HepG2 (cell line): ENCODE measurements around the gene CAPN13. TPM values are rescaled to one million over a fixed set of nuclear protein-coding genes. Genes with fewer than 3 reads are reported as not detected.

Experiments
- ATAC-seq: fragments of 200-7000 bp; cut with Tn5 transposase; 3 replicates; pipeline ENCODE4 v1.9.1; 2020; ENCODE audit warnings: mild to moderate bottlenecking, moderate library complexity
- BruUV-seq: library from RNA; stranded (reverse); fragments of 400-500 nt; replicated peaks from 2 replicates; lab custom pipeline; 2021; lab: Mats Ljungman, UMichigan
- CTCF ChIA-PET: fragments of 300-600 bp; formaldehyde crosslinking; extraction: SDS; loops from one replicate; lab custom pipeline; 2021; ENCODE audit warnings: low total read pairs, inconsistent platforms, low intra/inter-chr PET ratio; lab: Yijun Ruan, JAX
- POLR2A ChIA-PET: fragments of 350-600 bp; sonication (Branson Sonifier 250); formaldehyde crosslinking; loops from one replicate; lab custom pipeline; 2020; ENCODE audit warnings: antibody characterized with exemption, inconsistent platforms; lab: Yijun Ruan, JAX
- DNase-seq: peaks from one replicate; pipeline ENCODE4 v3.0.0-alpha.2; 2015; ENCODE audit warnings: low spot score
- FAIRE-seq: peaks from 3 replicates; lab custom pipeline; 2011; peaks lifted over from hg19 to GRCh38; lab: Jason Lieb, UNC
- H2AFZ ChIP-seq: one replicate; pipeline ENCODE4 v1.6.1; 2011; ENCODE audit warnings: low read length, inconsistent platforms
- H3K27ac ChIP-seq: fragments of 300-600 bp; 3 replicates; pipeline ENCODE4 v1.8.0; 2011; ENCODE audit warnings: mixed run types, mild to moderate bottlenecking, mixed read lengths, low read length, inconsistent platforms; ENCODE audit not compliant: insufficient read depth; ENCODE audit errors: extremely low read length
- H3K27me3 ChIP-seq, 2 experiments: fragments of 200-600 bp in 1 of 2; 2 replicates in 1 of 2; 3 replicates in 1 of 2; pipeline versions ENCODE4 v1.6.0 to v1.8.0; 2011; ENCODE audit warnings: low read length in 2 of 2, mild to moderate bottlenecking in 2 of 2, moderate library complexity in 2 of 2, inconsistent platforms in 1 of 2; ENCODE audit not compliant: insufficient read depth in 2 of 2, control insufficient read depth in 1 of 2
- H3K36me3 ChIP-seq, 2 experiments: fragments of 200-600 bp in 1 of 2; replicated peaks in 1 of 2; 2 replicates in 1 of 2; 3 replicates in 1 of 2; pipeline versions ENCODE4 v1.5.1 to v1.8.0; 2011; ENCODE audit warnings: low read length in 2 of 2, inconsistent platforms in 1 of 2; ENCODE audit not compliant: insufficient read depth in 2 of 2, control insufficient read depth in 1 of 2
- H3K4me1 ChIP-seq: 2 replicates; pipeline ENCODE4 v1.5.1; 2012; ENCODE audit warnings: low read length, inconsistent platforms; ENCODE audit not compliant: insufficient read depth
- H3K4me2 ChIP-seq: 2 replicates; pipeline ENCODE4 v1.6.0; 2011; ENCODE audit warnings: low read depth, low read length, inconsistent platforms
- H3K4me3 ChIP-seq, 3 experiments: fragments of 200-600 bp in 1 of 3; sonication (generic), shearing (Covaris generic) in 1 of 3; replicated peaks in 1 of 3; 2 replicates each; pipeline ENCODE4 v1.5.1; 2011 to 2016; ENCODE audit warnings: low read length in 3 of 3, inconsistent platforms in 2 of 3, low read depth in 2 of 3, mild to moderate bottlenecking in 2 of 3, control low read depth in 1 of 3, mixed read lengths in 1 of 3; ENCODE audit not compliant: insufficient read depth in 1 of 3
- H3K79me2 ChIP-seq: one replicate; pipeline ENCODE4 v1.6.1; 2011; ENCODE audit warnings: low read length, inconsistent platforms; ENCODE audit not compliant: insufficient read depth
- H3K9ac ChIP-seq: 2 replicates; pipeline ENCODE4 v1.6.0; 2011; ENCODE audit warnings: mild to moderate bottlenecking, low read depth, low read length, inconsistent platforms; ENCODE audit not compliant: insufficient read depth
- H3K9me3 ChIP-seq: 2 replicates; pipeline ENCODE4 v1.5.1; 2012; ENCODE audit warnings: mild to moderate bottlenecking, low read length
- H4K20me1 ChIP-seq: 2 replicates; pipeline ENCODE4 v1.6.0; 2011; ENCODE audit warnings: inconsistent platforms, mild to moderate bottlenecking, low read length, moderate library complexity; ENCODE audit not compliant: insufficient read depth
- ADNP ChIP-seq: sonication (generic); formaldehyde crosslinking; IDR thresholded peaks from 2 replicates; pipeline ENCODE4 v1.4.0; 2020; ENCODE audit warnings: missing genetic modification reagents
- CCDC6 ChIP-seq: sonication (generic); formaldehyde crosslinking; IDR thresholded peaks from 2 replicates; pipeline ENCODE4 v1.8.1; 2022; ENCODE audit warnings: mild to moderate bottlenecking, missing genetic modification reagents, moderate library complexity
- ETV5 ChIP-seq: IDR thresholded peaks from 2 replicates; pipeline ENCODE4 v1.6.1; 2018; ENCODE audit warnings: missing biosample characterization, missing genetic modification reagents, inconsistent platforms, borderline replicate concordance
- HCFC1 ChIP-seq: fragments of 150-350 bp; IDR thresholded peaks from 2 replicates; pipeline ENCODE4 v1.6.1; 2014; ENCODE audit warnings: low read depth, low read length
- KAT7 ChIP-seq: IDR thresholded peaks from 2 replicates; pipeline ENCODE4 v1.6.1; 2018; ENCODE audit warnings: borderline replicate concordance, missing compliant biosample characterization
- PCBP2 ChIP-seq: fragments of 200-400 bp; formaldehyde crosslinking; optimal IDR thresholded peaks from 2 replicates; pipeline ENCODE3; 2018; ENCODE audit warnings: low read length, low read depth; ENCODE audit not compliant: poor library complexity, severe bottlenecking
- RAD51 ChIP-seq: fragments of 450-650 bp; IDR thresholded peaks from 2 replicates; pipeline ENCODE4 v1.6.1; 2016; ENCODE audit warnings: borderline replicate concordance
- SCMH1 ChIP-seq: sonication (generic); formaldehyde crosslinking; IDR thresholded peaks from 2 replicates; pipeline ENCODE4 v1.9.0; 2021; ENCODE audit warnings: missing genetic modification reagents, mild to moderate bottlenecking, borderline replicate concordance
- SRSF4 ChIP-seq: fragments of 200-400 bp; formaldehyde crosslinking; IDR thresholded peaks from one replicate; pipeline ENCODE4 v1.6.1; 2018; ENCODE audit warnings: mild to moderate bottlenecking, low read depth, low read length, moderate library complexity; ENCODE audit not compliant: poor library complexity, severe bottlenecking
- TOPORS ChIP-seq: sonication (generic); formaldehyde crosslinking; IDR thresholded peaks from 2 replicates; pipeline ENCODE4 v1.8.0; 2023; ENCODE audit warnings: mild to moderate bottlenecking, missing genetic modification reagents
- ZMAT5 ChIP-seq: sonication (generic); formaldehyde crosslinking; IDR thresholded peaks from 2 replicates; pipeline ENCODE4 v1.5.0; 2020; ENCODE audit warnings: mild to moderate bottlenecking, low read depth, missing genetic modification reagents, borderline replicate concordance
- ZNF18 ChIP-seq: sonication (generic); formaldehyde crosslinking; IDR thresholded peaks from 2 replicates; pipeline ENCODE4 v1.8.0; 2022; ENCODE audit warnings: mild to moderate bottlenecking, missing genetic modification reagents; ENCODE audit not compliant: insufficient replicate concordance
- ZNF839 ChIP-seq: sonication (generic); formaldehyde crosslinking; IDR thresholded peaks from 2 replicates; pipeline ENCODE4 v1.4.0; 2020; ENCODE audit warnings: missing genetic modification reagents, mild to moderate bottlenecking, borderline replicate concordance
- WGBS: methylation state at CpG from one replicate; pipeline ENCODE4 v1.1.6; 2017; ENCODE audit warnings: low lambda C conversion rate; 5-methylcytosine and 5-hydroxymethylcytosine counted together
- in situ Hi-C: cut with HindIII; loops from 2 replicates; pipeline ENCODE4 v1.10.0; 2017; ENCODE audit warnings: low pct_unique_long_range_greater_than_20kb; ENCODE audit not compliant: extremely low pct_ligation_motif_present
- intact Hi-C: fragments of 100-400 bp; cut with micrococcal nuclease; formaldehyde crosslinking; loops from one replicate; pipeline ENCODE4 v1.10.0; 2022; ENCODE audit not compliant: unreplicated experiment
- polyA plus RNA-seq, 8 experiments: library from polyadenylated mRNA; depleted of rRNA in 3 of 8; stranded (reverse) in 7 of 8; unstranded in 1 of 8; fragments of >200 nt; fragmentation: Illumina TruSeq in 4 of 8; extraction: Trizol in 4 of 8; gene quantifications; 2 replicates each; pipeline versions ENCODE4 v1.2.1 to v1.2.3, GENCODE V29; 2011 to 2016; ENCODE audit warnings: low read depth in 4 of 8, missing spikeins in 1 of 8, mixed read lengths in 1 of 8; ENCODE audit not compliant: insufficient read depth in 1 of 8
- total RNA-seq, 5 experiments: library from RNA; depleted of rRNA; stranded (reverse); fragments of >200 nt; fragmentation: Illumina TruSeq; extraction: Trizol; gene quantifications; 2 replicates each; pipeline ENCODE4 v1.2.3, GENCODE V29; 2016; ENCODE audit warnings: low read depth in 1 of 5
- TF ChIP-seq, protein P1 (sequence below): sonication (generic); formaldehyde crosslinking; IDR thresholded peaks from 2 replicates; pipeline ENCODE4 v1.5.0; 2020; ENCODE audit warnings: missing genetic modification reagents
- TF ChIP-seq, protein P2 (sequence below): IDR thresholded peaks from 2 replicates; pipeline ENCODE4 v1.6.1; 2016; ENCODE audit warnings: low read depth, borderline replicate concordance
- TF ChIP-seq, protein P3 (sequence below): sonication (generic); formaldehyde crosslinking; IDR thresholded peaks from 2 replicates; pipeline ENCODE4 v1.4.0; 2020; ENCODE audit warnings: missing genetic modification reagents

The CAPN13 gene
- total and polyA plus RNA-seq, 2 of the 13 experiments (the other 11 are each of a cell fraction or from before 2014, with no cell fraction given): not detected

DNA sequence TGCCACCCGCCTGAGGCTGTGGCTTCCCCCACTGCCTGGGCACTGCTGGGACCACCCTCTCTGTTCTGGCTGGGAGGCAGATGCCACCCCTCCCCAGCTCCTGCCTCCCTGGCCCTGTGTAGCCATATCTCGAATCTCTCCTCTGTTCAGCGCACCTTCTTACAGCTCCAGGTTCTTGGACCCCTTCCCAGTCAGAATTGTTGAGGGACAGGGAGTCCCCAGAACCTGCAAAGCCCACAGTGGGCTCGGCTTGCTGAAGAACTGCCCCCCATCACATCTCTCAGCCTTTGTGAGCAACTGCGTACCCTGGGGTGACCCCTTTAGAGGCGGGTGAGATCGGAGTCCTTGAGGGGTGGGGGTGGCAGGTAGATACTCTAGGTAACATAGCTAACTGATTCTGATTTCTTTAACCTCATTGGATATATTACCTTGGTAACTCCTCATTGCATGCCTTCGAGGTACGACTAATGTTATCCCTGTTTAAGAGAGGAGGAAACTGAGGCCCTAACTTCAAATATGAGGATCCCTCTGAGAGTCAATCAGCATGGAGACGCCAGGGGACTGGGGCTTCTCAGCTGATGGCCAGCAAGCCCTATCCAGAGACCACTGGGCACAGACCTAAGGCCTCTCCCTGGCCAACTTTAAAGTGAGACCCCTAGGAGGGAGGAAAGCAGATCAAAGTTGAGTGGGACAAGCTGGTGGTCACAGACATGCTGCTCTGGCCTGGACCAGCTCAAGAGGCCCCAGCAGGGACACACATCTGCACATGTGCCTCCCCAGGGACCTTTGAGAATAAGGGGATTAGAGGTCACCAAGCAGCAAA, 101.3 kb downstream of the CAPN13 start:
- H3K36me3 ChIP-seq: no peaks in the 10 kb centered on the region
- DNase-seq: no peak
- no peak overlapping the region for H3K9ac ChIP-seq
- H4K20me1 ChIP-seq: no peaks in the 10 kb centered on the region
- no peak overlapping the region for H3K27ac ChIP-seq
- no peak overlapping the region for H2AFZ ChIP-seq
- peaks cover 17% of the 10 kb centered on the region for H3K9me3 ChIP-seq
- peaks cover 1 to 6% of the 10 kb centered on the region in 2 experiments; a peak in 1 of 5 replicates for H3K27me3 ChIP-seq
- ATAC-seq: no peak
- intact Hi-C loops (loop anchor here (5.0 kb wide), 1 partner anchor 264 kb away; no protein-coding TSS in a partner anchor), in situ Hi-C loops (loop anchor here (5.0 to 10.0 kb wide), 3 partner anchors 261 to 539 kb away; partner anchors contain the start of gene LCLAT1)
- H3K4me2 ChIP-seq: no peak overlapping the region
- BruUV-seq: no TSS peak
- no peak for FAIRE-seq
- ChIA-PET CTCF (interaction anchor here (0.9 to 5.7 kb wide), 3 partner anchors 265 to 541 kb away, joined by 3 to 86 read pairs (median 35); no protein-coding TSS in a partner anchor), POLR2A (no interaction called here)
- WGBS: 32% methylated on average over 10 of the region's 10 CpGs
- no peaks in the 10 kb centered on the region for H3K4me1 ChIP-seq
- H3K4me3 ChIP-seq: no peak overlapping the region
- no peaks in the 10 kb centered on the region for H3K79me2 ChIP-seq
- TF ChIP-seq, protein P1, sequence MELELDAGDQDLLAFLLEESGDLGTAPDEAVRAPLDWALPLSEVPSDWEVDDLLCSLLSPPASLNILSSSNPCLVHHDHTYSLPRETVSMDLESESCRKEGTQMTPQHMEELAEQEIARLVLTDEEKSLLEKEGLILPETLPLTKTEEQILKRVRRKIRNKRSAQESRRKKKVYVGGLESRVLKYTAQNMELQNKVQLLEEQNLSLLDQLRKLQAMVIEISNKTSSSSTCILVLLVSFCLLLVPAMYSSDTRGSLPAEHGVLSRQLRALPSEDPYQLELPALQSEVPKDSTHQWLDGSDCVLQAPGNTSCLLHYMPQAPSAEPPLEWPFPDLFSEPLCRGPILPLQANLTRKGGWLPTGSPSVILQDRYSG: no peak
- TF ChIP-seq ZNF839 (CRISPR knock-in tag): no peak
- no peak for TF ChIP-seq SRSF4
- TF ChIP-seq ZMAT5: no peak
- TF ChIP-seq ETV5: no peak
- TF ChIP-seq PCBP2: no peak
- TF ChIP-seq TOPORS (CRISPR knock-in tag): no peak
- TF ChIP-seq, protein P2, sequence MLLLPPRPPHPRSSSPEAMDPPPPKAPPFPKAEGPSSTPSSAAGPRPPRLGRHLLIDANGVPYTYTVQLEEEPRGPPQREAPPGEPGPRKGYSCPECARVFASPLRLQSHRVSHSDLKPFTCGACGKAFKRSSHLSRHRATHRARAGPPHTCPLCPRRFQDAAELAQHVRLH: no peak
- TF ChIP-seq CCDC6 (CRISPR knock-in tag): no peak
- TF ChIP-seq KAT7 (CRISPR knock-in tag): no peak
- no peak for TF ChIP-seq ADNP
- no peak for TF ChIP-seq RAD51
- TF ChIP-seq, protein P3, sequence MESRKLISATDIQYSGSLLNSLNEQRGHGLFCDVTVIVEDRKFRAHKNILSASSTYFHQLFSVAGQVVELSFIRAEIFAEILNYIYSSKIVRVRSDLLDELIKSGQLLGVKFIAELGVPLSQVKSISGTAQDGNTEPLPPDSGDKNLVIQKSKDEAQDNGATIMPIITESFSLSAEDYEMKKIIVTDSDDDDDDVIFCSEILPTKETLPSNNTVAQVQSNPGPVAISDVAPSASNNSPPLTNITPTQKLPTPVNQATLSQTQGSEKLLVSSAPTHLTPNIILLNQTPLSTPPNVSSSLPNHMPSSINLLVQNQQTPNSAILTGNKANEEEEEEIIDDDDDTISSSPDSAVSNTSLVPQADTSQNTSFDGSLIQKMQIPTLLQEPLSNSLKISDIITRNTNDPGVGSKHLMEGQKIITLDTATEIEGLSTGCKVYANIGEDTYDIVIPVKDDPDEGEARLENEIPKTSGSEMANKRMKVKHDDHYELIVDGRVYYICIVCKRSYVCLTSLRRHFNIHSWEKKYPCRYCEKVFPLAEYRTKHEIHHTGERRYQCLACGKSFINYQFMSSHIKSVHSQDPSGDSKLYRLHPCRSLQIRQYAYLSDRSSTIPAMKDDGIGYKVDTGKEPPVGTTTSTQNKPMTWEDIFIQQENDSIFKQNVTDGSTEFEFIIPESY (CRISPR knock-in tag): no peak
- TF ChIP-seq SCMH1 (CRISPR knock-in tag): no peak
- TF ChIP-seq HCFC1: no peak
- no peak for TF ChIP-seq ZNF18
